H1 (cell line): Measurements from ENCODE around the gene SPAG8. TPM values are rescaled to one million over a fixed set of nuclear protein-coding genes. Genes with fewer than 3 reads are reported as not detected.

Experiments
- CTCF ChIA-PET: fragments of 300-600 bp; sonication (Branson Sonifier 250); formaldehyde crosslinking; loops from one replicate; lab custom pipeline; 2021; ENCODE audit not compliant: partially characterized antibody; lab: Charles Lee
- POLR2A ChIA-PET: fragments of 300-600 bp; sonication (Branson Sonifier 250); formaldehyde crosslinking; loops from one replicate; lab custom pipeline; 2021; ENCODE audit warnings: inconsistent platforms; ENCODE audit not compliant: partially characterized antibody; lab: Charles Lee
- DNase-seq, 2 experiments: peaks; one replicate each; pipeline versions ENCODE4 v3.0.0 to v3.0.0-alpha.2; 2010 to 2022; ENCODE audit warnings: low spot score in 2 of 2, low read depth in 1 of 2, mixed read lengths in 1 of 2
- FAIRE-seq: peaks from 2 replicates; lab custom pipeline; 2011; peaks lifted over from hg19 to GRCh38; lab: Jason Lieb, UNC
- H2AFZ ChIP-seq: 2 replicates; pipeline ENCODE4 v1.8.1; 2012; ENCODE audit warnings: low read length, inconsistent platforms
- H2AK5ac ChIP-seq: 2 replicates; pipeline ENCODE4 v1.6.1; 2013; ENCODE audit warnings: low read depth, low read length
- H2BK120ac ChIP-seq: replicated peaks from 2 replicates; pipeline ENCODE3; 2013; ENCODE audit warnings: low read depth, low read length, inconsistent platforms
- H2BK12ac ChIP-seq: 2 replicates; pipeline ENCODE4 v1.6.1; 2013; ENCODE audit warnings: low read depth, low read length
- H2BK15ac ChIP-seq: 2 replicates; pipeline ENCODE4 v1.6.1; 2013; ENCODE audit warnings: low read length
- H2BK20ac ChIP-seq: 2 replicates; pipeline ENCODE4 v1.6.1; 2013; ENCODE audit warnings: low read length
- H2BK5ac ChIP-seq: 2 replicates; pipeline ENCODE4 v1.6.1; 2013; ENCODE audit warnings: low read depth, low read length
- H3K14ac ChIP-seq: 2 replicates; pipeline ENCODE4 v1.6.1; 2013; ENCODE audit warnings: inconsistent platforms; ENCODE audit not compliant: insufficient read length
- H3K18ac ChIP-seq: 2 replicates; pipeline ENCODE4 v1.6.1; 2013; ENCODE audit warnings: low read length; ENCODE audit errors: extremely low read depth
- H3K23ac ChIP-seq: 2 replicates; pipeline ENCODE4 v1.6.1; 2013; ENCODE audit warnings: inconsistent platforms; ENCODE audit not compliant: insufficient read length
- H3K23me2 ChIP-seq: 2 replicates; pipeline ENCODE4 v1.6.1; 2013; ENCODE audit warnings: low read depth, low read length
- H3K27ac ChIP-seq: 2 replicates; pipeline ENCODE4 v1.6.1; 2011; ENCODE audit warnings: low read depth, low read length, inconsistent platforms
- H3K27me3 ChIP-seq, 4 experiments: replicated peaks in 1 of 4; 1 replicate in 1 of 4; 2 replicates in 3 of 4; pipeline versions ENCODE4 v1.6.1 to v1.8.1; 2011 to 2013; ENCODE audit warnings: low read length in 3 of 4, mild to moderate bottlenecking in 3 of 4, inconsistent platforms in 2 of 4, mixed read lengths in 2 of 4, moderate library complexity in 1 of 4; ENCODE audit not compliant: control insufficient read depth in 3 of 4, insufficient read depth in 3 of 4; ENCODE audit errors: extremely low read depth in 1 of 4
- H3K36me3 ChIP-seq, 4 experiments: 2 replicates each; pipeline versions ENCODE4 v1.6.1 to v1.8.1; 2011 to 2013; ENCODE audit warnings: mild to moderate bottlenecking in 4 of 4, low read length in 3 of 4, moderate library complexity in 2 of 4, control low read depth in 1 of 4, inconsistent platforms in 1 of 4; ENCODE audit not compliant: insufficient read depth in 4 of 4, control insufficient read depth in 2 of 4
- H3K4ac ChIP-seq: replicated peaks from 2 replicates; pipeline ENCODE3; 2013; ENCODE audit warnings: low read length, low read depth, mixed read lengths, inconsistent platforms; ENCODE audit not compliant: insufficient read length
- H3K4me1 ChIP-seq, 4 experiments: replicated peaks in 1 of 4; 1 replicate in 1 of 4; 2 replicates in 3 of 4; pipeline versions ENCODE4 v1.6.1 to v1.8.1; 2011 to 2013; ENCODE audit warnings: low read length in 3 of 4, inconsistent platforms in 2 of 4, mixed read lengths in 1 of 4; ENCODE audit not compliant: insufficient read depth in 4 of 4, control insufficient read depth in 3 of 4
- H3K4me2 ChIP-seq, 2 experiments: 2 replicates each; pipeline versions ENCODE4 v1.6.1 to v1.8.1; 2011 to 2013; ENCODE audit warnings: low read depth in 2 of 2, low read length in 2 of 2, control low read depth in 1 of 2, inconsistent platforms in 1 of 2, mild to moderate bottlenecking in 1 of 2; ENCODE audit not compliant: insufficient read depth in 1 of 2
- H3K4me3 ChIP-seq, 4 experiments: fragments of 200-600, 300-600 bp in 1 of 4; sonication (generic), shearing (Covaris generic), sonication (Bioruptor Twin) in 1 of 4; 2 replicates each; pipeline versions ENCODE4 v1.5.1 to v1.8.1; 2011 to 2016; ENCODE audit warnings: low read length in 4 of 4, low read depth in 3 of 4, control low read depth in 2 of 4, inconsistent platforms in 2 of 4, mild to moderate bottlenecking in 2 of 4, mixed read lengths in 1 of 4, moderate library complexity in 1 of 4; ENCODE audit not compliant: insufficient read depth in 2 of 4; ENCODE audit errors: extremely low read depth in 1 of 4
- H3K56ac ChIP-seq: replicated peaks from 2 replicates; pipeline ENCODE3; 2013; ENCODE audit warnings: low read depth, mild to moderate bottlenecking, mixed read lengths, low read length, inconsistent platforms; ENCODE audit not compliant: insufficient read length
- H3K79me1 ChIP-seq: 2 replicates; pipeline ENCODE4 v1.6.1; 2013; ENCODE audit warnings: low read depth, low read length, control low read depth
- H3K79me2 ChIP-seq, 2 experiments: 2 replicates each; pipeline versions ENCODE4 v1.6.1 to v1.8.1; 2012 to 2013; ENCODE audit warnings: low read length in 2 of 2, mild to moderate bottlenecking in 2 of 2, inconsistent platforms in 1 of 2; ENCODE audit not compliant: insufficient read depth in 2 of 2, control insufficient read depth in 1 of 2
- H3K9ac ChIP-seq, 4 experiments: replicated peaks in 1 of 4; 1 replicate in 1 of 4; 2 replicates in 3 of 4; pipeline versions ENCODE4 v1.6.1 to v1.8.1; 2011 to 2013; ENCODE audit warnings: low read depth in 3 of 4, low read length in 3 of 4, control low read depth in 2 of 4, mild to moderate bottlenecking in 2 of 4, moderate library complexity in 2 of 4, inconsistent platforms in 1 of 4; ENCODE audit errors: extremely low read depth in 1 of 4
- H3K9me3 ChIP-seq, 2 experiments: 2 replicates each; pipeline versions ENCODE4 v1.6.1 to v1.8.1; 2012 to 2013; ENCODE audit warnings: mild to moderate bottlenecking in 2 of 2, moderate library complexity in 2 of 2, control low read depth in 1 of 2, inconsistent platforms in 1 of 2, low read depth in 1 of 2, low read length in 1 of 2, mixed read lengths in 1 of 2; ENCODE audit not compliant: insufficient read depth in 2 of 2
- H4K20me1 ChIP-seq, 2 experiments: replicated peaks in 1 of 2; 2 replicates each; pipeline versions ENCODE3 to v1.8.1; 2011 to 2013; ENCODE audit warnings: inconsistent platforms in 2 of 2, low read length in 2 of 2, mild to moderate bottlenecking in 1 of 2; ENCODE audit not compliant: insufficient read depth in 2 of 2, control insufficient read depth in 1 of 2
- H4K5ac ChIP-seq: 2 replicates; pipeline ENCODE4 v1.6.1; 2013; ENCODE audit warnings: low read length, low read depth, mixed read lengths, inconsistent platforms; ENCODE audit not compliant: insufficient read length
- H4K8ac ChIP-seq: 2 replicates; pipeline ENCODE4 v1.8.0; 2013; ENCODE audit warnings: mild to moderate bottlenecking, moderate library complexity, low read length, inconsistent platforms; ENCODE audit not compliant: insufficient read depth; ENCODE audit errors: extremely low read depth
- H4K91ac ChIP-seq: replicated peaks from 2 replicates; pipeline ENCODE3; 2013; ENCODE audit warnings: low read length, mixed read lengths, inconsistent platforms; ENCODE audit not compliant: insufficient read length
- BRCA1 ChIP-seq: IDR thresholded peaks from 2 replicates; pipeline ENCODE4 v1.6.1; 2012; ENCODE audit warnings: low read depth, low read length, improper control_type of control experiment
- CHD2 ChIP-seq: IDR thresholded peaks from 2 replicates; pipeline ENCODE4 v1.6.1; 2012; ENCODE audit warnings: low read length, improper control_type of control experiment
- EZH2 ChIP-seq: fragments of 200-600 bp; sonication (generic); IDR thresholded peaks from 2 replicates; pipeline ENCODE4 v1.7.1; 2012; ENCODE audit warnings: low read depth, mild to moderate bottlenecking, moderate library complexity, low read length, inconsistent platforms; ENCODE audit not compliant: severe bottlenecking
- FOSL1 ChIP-seq: IDR thresholded peaks from 2 replicates; pipeline ENCODE4 v1.6.1; 2011; ENCODE audit warnings: mild to moderate bottlenecking, low read depth, low read length, moderate library complexity; ENCODE audit not compliant: insufficient read depth
- NRF1 ChIP-seq: IDR thresholded peaks from 2 replicates; pipeline ENCODE4 v1.6.1; 2011; ENCODE audit warnings: mild to moderate bottlenecking, low read depth, low read length, improper control_type of control experiment
- SP1 ChIP-seq: IDR thresholded peaks from 2 replicates; pipeline ENCODE4 v1.6.1; 2011; ENCODE audit warnings: low read depth, low read length
- SP4 ChIP-seq: IDR thresholded peaks from 2 replicates; pipeline ENCODE4 v1.6.1; 2012; ENCODE audit warnings: low read length, inconsistent platforms
- TAF1 ChIP-seq: IDR thresholded peaks from 2 replicates; pipeline ENCODE4 v1.6.1; 2011; ENCODE audit warnings: mild to moderate bottlenecking, low read depth, low read length
- TAF7 ChIP-seq: optimal IDR thresholded peaks from 2 replicates; pipeline ENCODE3; 2011; ENCODE audit warnings: low read depth, mild to moderate bottlenecking, inconsistent platforms, low read length, moderate library complexity, borderline replicate concordance
- TBP ChIP-seq: IDR thresholded peaks from 2 replicates; pipeline ENCODE4 v1.6.1; 2011; ENCODE audit warnings: low read depth, low read length, improper control_type of control experiment
- YY1 ChIP-seq: IDR thresholded peaks from 2 replicates; pipeline ENCODE4 v1.6.1; 2011; ENCODE audit warnings: low read depth, mild to moderate bottlenecking, low read length
- WGBS, 2 experiments: shearing (Covaris generic) in 1 of 2; methylation state at CpG; one replicate each; pipeline versions ENCODE4 v1.1.6 to v1.1.7; 2013 to 2015; ENCODE audit warnings: low lambda C conversion rate in 2 of 2, mixed read lengths in 2 of 2, inconsistent platforms in 1 of 2, low coverage in 1 of 2, missing lambda C conversion rate in 1 of 2; ENCODE audit not compliant: insufficient replicate concordance in 2 of 2, insufficient coverage in 1 of 2, insufficient read length in 1 of 2; ENCODE audit errors: extremely low coverage in 1 of 2, missing lambda C conversion rate in 1 of 2; 5-methylcytosine and 5-hydroxymethylcytosine counted together
- polyA plus RNA-seq, 7 experiments: library from polyadenylated mRNA; depleted of rRNA in 3 of 7; stranded (reverse) in 5 of 7; unstranded in 2 of 7; fragments of >200 nt in 5 of 7; fragments of 200-250 nt in 2 of 7; gene quantifications; 1 replicate in 5 of 7; 2 replicates in 1 of 7; 4 replicates in 1 of 7; pipeline versions ENCODE4 v1.2.1 to v1.2.3, GENCODE V29; 2011 to 2013; ENCODE audit warnings: missing spikeins in 2 of 7, mixed read lengths in 2 of 7
- total RNA-seq: library from RNA; stranded (reverse); fragmentation: NEBNext Ultra II Directional; extraction: Animal tissue kit (Norgen Biotek cat#: 25700); gene quantifications from 2 replicates; pipeline ENCODE4 v1.2.1, GENCODE V29; 2021
- TF ChIP-seq, protein P1 (sequence below): IDR thresholded peaks from 2 replicates; pipeline ENCODE4 v1.6.1; 2011; ENCODE audit warnings: low read length, improper control_type of control experiment
- TF ChIP-seq, protein P2 (sequence below): IDR thresholded peaks from 2 replicates; pipeline ENCODE4 v1.6.1; 2012; ENCODE audit warnings: low read length, inconsistent platforms

The SPAG8 gene
- total and polyA plus RNA-seq, 2 of the 8 experiments (the other 6 are each of a cell fraction or from before 2014, with no cell fraction given), result 0.37 to 0.44 TPM

DNA sequence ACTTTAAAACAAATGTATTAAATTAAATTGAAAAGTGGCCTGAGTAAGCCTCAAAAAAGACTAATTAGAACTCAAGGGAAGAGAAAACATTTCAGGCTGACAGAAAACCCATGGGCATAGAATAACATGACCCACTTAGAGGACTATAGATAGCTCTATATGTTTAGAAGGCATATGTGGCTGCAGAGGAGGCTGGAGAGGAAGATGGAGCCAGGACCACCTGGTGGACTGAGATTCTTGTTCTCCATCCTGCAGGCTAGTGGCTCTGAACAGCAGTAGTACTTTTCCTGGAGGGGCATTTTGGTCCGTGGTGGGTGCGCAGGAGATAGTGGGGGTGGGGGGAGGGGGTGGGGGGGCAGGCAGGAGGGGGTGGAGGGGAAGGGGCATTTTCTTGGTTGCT is 31.0 kb downstream of the SPAG8 start:
- WGBS, 2 experiments, result 100% methylated on average over 2 of the region's 2 CpGs; no CpG with 5 or more reads in 1 of the 2 experiments
- Histone ChIP-seq H3K79me2 (no peaks in the 10 kb centered on the region), H3K79me1 (no peaks in the 10 kb centered on the region), H3K4ac (no peak overlapping the region), H3K9me3 (no peaks in the 10 kb centered on the region), H2BK12ac (no peak overlapping the region), H2BK5ac (no peak overlapping the region), H3K27me3 (no peaks in the 10 kb centered on the region), H2BK20ac (no peak overlapping the region), H3K4me3 (no peak overlapping the region), H3K27ac (no peak overlapping the region), H3K4me2 (no peak overlapping the region), H3K4me1 (no peaks in the 10 kb centered on the region), H3K14ac (no peak overlapping the region), H2BK120ac (no peak overlapping the region), H4K8ac (no peak overlapping the region), H2AFZ (no peak overlapping the region), H4K91ac (no peak overlapping the region), H3K18ac (no peak overlapping the region), H4K20me1 (no peaks in the 10 kb centered on the region), H2BK15ac (no peak overlapping the region), H3K9ac (no peak overlapping the region), H3K23ac (no peak overlapping the region), H2AK5ac (no peak overlapping the region), H4K5ac (no peak overlapping the region), H3K23me2 (no peaks in the 10 kb centered on the region), H3K56ac (no peak overlapping the region), H3K36me3 (no peaks in the 10 kb centered on the region)
- ChIA-PET CTCF (interaction anchor here (0.6 to 3.0 kb wide), 4 partner anchors 8 to 114 kb away, joined by 3 to 26 read pairs (median 4); no protein-coding TSS in a partner anchor), POLR2A (no interaction called here)
- DNase-seq (no peak), FAIRE-seq (no peak)
- TF ChIP-seq SP4 (no peak), YY1 (no peak), CHD2 (no peak), EZH2 (no peak), TBP (no peak), SP1 (no peak), BRCA1 (no peak), FOSL1 (no peak), TAF1 (no peak), TAF7 (no peak), NRF1 (no peak)
- TF ChIP-seq, protein P1, sequence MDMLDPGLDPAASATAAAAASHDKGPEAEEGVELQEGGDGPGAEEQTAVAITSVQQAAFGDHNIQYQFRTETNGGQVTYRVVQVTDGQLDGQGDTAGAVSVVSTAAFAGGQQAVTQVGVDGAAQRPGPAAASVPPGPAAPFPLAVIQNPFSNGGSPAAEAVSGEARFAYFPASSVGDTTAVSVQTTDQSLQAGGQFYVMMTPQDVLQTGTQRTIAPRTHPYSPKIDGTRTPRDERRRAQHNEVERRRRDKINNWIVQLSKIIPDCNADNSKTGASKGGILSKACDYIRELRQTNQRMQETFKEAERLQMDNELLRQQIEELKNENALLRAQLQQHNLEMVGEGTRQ, result no peak
- TF ChIP-seq, protein P2, sequence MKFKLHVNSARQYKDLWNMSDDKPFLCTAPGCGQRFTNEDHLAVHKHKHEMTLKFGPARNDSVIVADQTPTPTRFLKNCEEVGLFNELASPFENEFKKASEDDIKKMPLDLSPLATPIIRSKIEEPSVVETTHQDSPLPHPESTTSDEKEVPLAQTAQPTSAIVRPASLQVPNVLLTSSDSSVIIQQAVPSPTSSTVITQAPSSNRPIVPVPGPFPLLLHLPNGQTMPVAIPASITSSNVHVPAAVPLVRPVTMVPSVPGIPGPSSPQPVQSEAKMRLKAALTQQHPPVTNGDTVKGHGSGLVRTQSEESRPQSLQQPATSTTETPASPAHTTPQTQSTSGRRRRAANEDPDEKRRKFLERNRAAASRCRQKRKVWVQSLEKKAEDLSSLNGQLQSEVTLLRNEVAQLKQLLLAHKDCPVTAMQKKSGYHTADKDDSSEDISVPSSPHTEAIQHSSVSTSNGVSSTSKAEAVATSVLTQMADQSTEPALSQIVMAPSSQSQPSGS, result no peak
